Activated CD8-positive, alpha-beta memory T cell treated with anti-CD3 and anti-CD28 coated beads, Interleukin-2, amount 50 U/mL, for 1 hour (primary cell): ENCODE measurements around the gene OR2AG2.

Source experiments
- DNase-seq: peaks from one replicate; pipeline ENCODE4 v3.0.0-alpha.2; 2020; ENCODE audit errors: extremely low read depth

The OR2AG2 gene

GRCh38 chr11:6738590-6738989 lies 33.2 kb downstream of the OR2AG2 start:
- DNase-seq: no peak

- DNase-seq: no peak
These were observed 33.8 kb downstream of the OR2AG2 start for GRCh38 chr11:6737872-6738466.

- DNase-seq: no peak
These were observed 35.2 kb downstream of the OR2AG2 start for GRCh38 chr11:6736495-6737121.

GRCh38 chr11:6735306-6735705 lies 36.5 kb downstream of the OR2AG2 start:
- DNase-seq: no peak

- no peak for DNase-seq
These were observed 37.2 kb downstream of the OR2AG2 start for GRCh38 chr11:6734616-6735015.

- DNase-seq: no peak
These were observed 38.2 kb downstream of the OR2AG2 start for GRCh38 chr11:6733326-6734275.

- no peak for DNase-seq
These were observed 43.6 kb downstream of the OR2AG2 start for GRCh38 chr11:6727971-6728760.

GRCh38 chr11:6725386-6725896 lies 46.3 kb downstream of the OR2AG2 start:
- DNase-seq: no peak

- no peak for DNase-seq
These were observed 47.8 kb downstream of the OR2AG2 start for GRCh38 chr11:6724013-6724412.

GRCh38 chr11:6721343-6721742 lies 50.4 kb downstream of the OR2AG2 start:
- no peak for DNase-seq

GRCh38 chr11:6719576-6719975 lies 52.2 kb downstream of the OR2AG2 start:
- no peak for DNase-seq

- DNase-seq: no peak
These were observed 54.4 kb downstream of the OR2AG2 start for GRCh38 chr11:6717426-6717825.
